DMS114 treated with DMSO at 0.1 percent for 48 hours (cell line): Measurements from ENCODE around the gene C6orf163.

ENCODE experiments used
- DNase-seq: peaks from one replicate; lab custom pipeline; 2025; ENCODE audit not compliant: unreplicated experiment; lab: John Stamatoyannopoulos, UW

Gene C6orf163

GRCh38 chr6:87408721-87409155 is 64.1 kb downstream of the C6orf163 start:
- DNase-seq = no peak
